B cell (primary cell): ENCODE results near the gene NEMP1. TPM values are rescaled to one million over a fixed set of nuclear protein-coding genes. Genes with fewer than 3 reads are reported as not detected.

ENCODE experiments used
- ATAC-seq: fragments of 200-7000 bp; cut with Tn5 transposase; one replicate; pipeline ENCODE4 v1.10.0; 2021; ENCODE audit warnings: low read depth, mild to moderate bottlenecking, moderate number of reproducible peaks, moderate library complexity
- CTCF ChIA-PET: fragments of 350-600 bp; sonication (Branson Sonifier 250); formaldehyde crosslinking; loops from one replicate; lab custom pipeline; 2021; ENCODE audit warnings: antibody characterized with exemption, inconsistent platforms; lab: Charles Lee
- POLR2A ChIA-PET: fragments of 350-600 bp; sonication (Branson Sonifier 250); formaldehyde crosslinking; loops from one replicate; lab custom pipeline; 2021; ENCODE audit warnings: antibody characterized with exemption; lab: Charles Lee
- DNase-seq: peaks from one replicate; pipeline ENCODE4 v3.0.0; 2013
- H2AFZ ChIP-seq: 2 replicates; pipeline ENCODE4 v1.6.1; 2012; ENCODE audit warnings: mild to moderate bottlenecking, low read depth, low read length; ENCODE audit not compliant: insufficient read depth, poor library complexity, severe bottlenecking
- H3K27ac ChIP-seq, 2 donors: 1 replicate in 1 of 2; 2 replicates in 1 of 2; pipeline ENCODE4 v1.5.1; 2012 to 2013; ENCODE audit warnings: low read length in 2 of 2, mild to moderate bottlenecking in 2 of 2, moderate library complexity in 1 of 2
- H3K27me3 ChIP-seq, 4 experiments: fragments of 200-600 bp in 1 of 4; sonication (generic) in 1 of 4; replicated peaks in 1 of 4; 1 replicate in 2 of 4; 2 replicates in 2 of 4; pipeline versions ENCODE4 v1.6.1 to v1.7.0; 2013 to 2016; ENCODE audit warnings: low read length in 3 of 4, mild to moderate bottlenecking in 2 of 4, mixed read lengths in 1 of 4, moderate library complexity in 1 of 4; ENCODE audit not compliant: insufficient read depth in 4 of 4, control insufficient read depth in 3 of 4; ENCODE audit errors: control extremely low read depth in 1 of 4
- H3K36me3 ChIP-seq, 2 experiments: replicated peaks in 1 of 2; 1 replicate in 1 of 2; 2 replicates in 1 of 2; pipeline versions ENCODE4 v1.6.1 to v1.7.1; 2013; ENCODE audit warnings: low read length in 1 of 2; ENCODE audit not compliant: insufficient read depth in 2 of 2, control insufficient read depth in 1 of 2; ENCODE audit errors: control extremely low read depth in 1 of 2, extremely low read depth in 1 of 2
- H3K4me1 ChIP-seq, 2 donors: fragments of 200-600 bp in 1 of 2; sonication (generic) in 1 of 2; 1 replicate in 1 of 2; 2 replicates in 1 of 2; pipeline versions ENCODE4 v1.5.1 to v1.6.1; 2013 to 2017; ENCODE audit warnings: low read length in 2 of 2; ENCODE audit not compliant: control insufficient read depth in 2 of 2, insufficient read depth in 2 of 2
- H3K4me2 ChIP-seq: replicated peaks from 2 replicates; pipeline ENCODE3; 2012; ENCODE audit warnings: mild to moderate bottlenecking, low read depth, low read length; ENCODE audit not compliant: poor library complexity, severe bottlenecking
- H3K4me3 ChIP-seq, 5 experiments: fragments of 200-600 bp in 1 of 5; sonication (generic) in 1 of 5; 1 replicate in 3 of 5; 2 replicates in 2 of 5; pipeline versions ENCODE4 v1.5.1 to v1.7.0; 2011 to 2016; ENCODE audit warnings: low read length in 4 of 5, mild to moderate bottlenecking in 4 of 5, low read depth in 2 of 5, control low read depth in 1 of 5, moderate library complexity in 1 of 5; ENCODE audit not compliant: insufficient read depth in 1 of 5; ENCODE audit errors: control extremely low read depth in 1 of 5, extremely low read depth in 1 of 5
- H3K79me2 ChIP-seq: fragments of 200-600 bp; sonication (generic); one replicate; pipeline ENCODE4 v1.6.0; 2016; ENCODE audit warnings: low read length; ENCODE audit not compliant: control insufficient read depth, insufficient read depth
- H3K9ac ChIP-seq: fragments of 200-600 bp; sonication (generic); 2 replicates; pipeline ENCODE4 v1.6.1; 2017; ENCODE audit warnings: mild to moderate bottlenecking, low read length, moderate library complexity
- H3K9me3 ChIP-seq, 3 donors: one replicate each; pipeline versions ENCODE4 v1.6.1 to v1.7.1; 2013; ENCODE audit warnings: low read length in 2 of 3; ENCODE audit not compliant: control insufficient read depth in 2 of 3, insufficient read depth in 1 of 3; ENCODE audit errors: control extremely low read depth in 1 of 3
- H4K20me1 ChIP-seq: 2 replicates; pipeline ENCODE4 v1.6.0; 2012; ENCODE audit warnings: mild to moderate bottlenecking, low read length; ENCODE audit not compliant: insufficient read depth, control insufficient read depth, poor library complexity, severe bottlenecking
- H3K27ac Mint-ChIP-seq: one replicate; pipeline ENCODE4 v1.8.0; 2021; ENCODE audit warnings: mixed read lengths
- H3K27me3 Mint-ChIP-seq: one replicate; pipeline ENCODE4 v1.8.0; 2021; ENCODE audit warnings: mixed read lengths
- H3K4me1 Mint-ChIP-seq: one replicate; pipeline ENCODE4 v1.8.0; 2021; ENCODE audit warnings: mixed read lengths
- H3K4me3 Mint-ChIP-seq: one replicate; pipeline ENCODE4 v1.8.0; 2021; ENCODE audit warnings: mixed read lengths
- H3K9me3 Mint-ChIP-seq: one replicate; pipeline ENCODE4 v1.8.0; 2022; ENCODE audit warnings: mixed read lengths; ENCODE audit not compliant: insufficient read depth
- CTCF ChIP-seq: fragments of 200-600 bp; IDR thresholded peaks from one replicate; pipeline ENCODE4 v1.8.0; 2022; ENCODE audit warnings: antibody characterized with exemption, mild to moderate bottlenecking
- EZH2 ChIP-seq: IDR thresholded peaks from 2 replicates; pipeline ENCODE4 v1.6.1; 2012; ENCODE audit warnings: borderline replicate concordance, low read depth, mild to moderate bottlenecking, moderate library complexity, low read length; ENCODE audit not compliant: insufficient read depth, poor library complexity, severe bottlenecking
- WGBS: methylation state at CpG from one replicate; pipeline ENCODE4 v1.1.5; 2013; ENCODE audit warnings: missing lambda C conversion rate; ENCODE audit not compliant: insufficient coverage; 5-methylcytosine and 5-hydroxymethylcytosine counted together
- intact Hi-C: fragments of 100-400 bp; cut with micrococcal nuclease; formaldehyde crosslinking; loops from one replicate; pipeline ENCODE4 v1.10.0; 2022
- polyA plus RNA-seq: library from polyadenylated mRNA; depleted of rRNA; stranded (reverse); fragments of >200 nt; gene quantifications from 2 replicates; pipeline ENCODE4 v1.2.3, GENCODE V29; 2012
- total RNA-seq, 2 donors: library from RNA; stranded (reverse); fragments of 120-200 nt in 1 of 2; gene quantifications; 1 replicate in 1 of 2; 2 replicates in 1 of 2; pipeline versions ENCODE4 v1.2.3 to v1.2.4, GENCODE V29; 2013 to 2022

The NEMP1 gene
- total and polyA plus RNA-seq, 2 donors (not counting 1 experiment from before 2014, with no cell fraction given), result 13.6 to 35.0 TPM

GRCh38 chr12:57046086-57046791, 32.4 kb downstream of the NEMP1 start:
- ChIA-PET CTCF (interaction anchor here (0.9 to 3.0 kb wide), 4 partner anchors 15 to 66 kb away, joined by 3 to 12 read pairs (median 5); no protein-coding TSS in a partner anchor), POLR2A (interaction anchor here (0.6 to 0.9 kb wide), 2 partner anchors 295 to 304 kb away, joined by 3 to 8 read pairs; no protein-coding TSS in a partner anchor)
- Mint-ChIP-seq H3K27me3 (no peaks in the 10 kb centered on the region), H3K4me1 (peaks cover 26% of the 10 kb centered on the region), H3K4me3 (peak overlapping the region; percentile 74), H3K9me3 (no peaks in the 10 kb centered on the region), H3K27ac (peak overlapping the region; percentile 82)
- no peak overlapping the region for H3K9ac ChIP-seq
- no peaks in the 10 kb centered on the region for H3K79me2 ChIP-seq
- 73% methylated on average over 4 of the region's 6 CpGs for WGBS
- DNase-seq, result no peak
- intact Hi-C loops, result loop anchor here (2.0 kb wide), 1 partner anchor 15 kb away; no protein-coding TSS in a partner anchor
- no peak overlapping the region for H3K27ac ChIP-seq
- no peak overlapping the region for H3K4me3 ChIP-seq
- no peaks in the 10 kb centered on the region for H4K20me1 ChIP-seq
- no peak for ATAC-seq
- H3K9me3 ChIP-seq, result no peaks in the 10 kb centered on the region
- no peaks in the 10 kb centered on the region for H3K27me3 ChIP-seq
- H2AFZ ChIP-seq, result no peak overlapping the region
- peak overlapping the region; percentile 55 for H3K4me2 ChIP-seq
- peaks cover 18 to 26% of the 10 kb centered on the region in 2 donors for H3K4me1 ChIP-seq
- TF ChIP-seq EZH2, result no peak
- H3K36me3 ChIP-seq, result no peaks in the 10 kb centered on the region

- Histone ChIP-seq H3K4me1 (peaks cover 18 to 28% of the 10 kb centered on the region in 2 donors), H3K9ac (no peak overlapping the region), H3K9me3 (no peaks in the 10 kb centered on the region), H4K20me1 (no peaks in the 10 kb centered on the region), H3K79me2 (no peaks in the 10 kb centered on the region), H3K27me3 (no peaks in the 10 kb centered on the region), H3K4me3 (no peak overlapping the region), H3K4me2 (no peak overlapping the region), H2AFZ (no peak overlapping the region), H3K36me3 (no peaks in the 10 kb centered on the region), H3K27ac (no peak overlapping the region)
- Mint-ChIP-seq H3K4me3 (no peak overlapping the region), H3K9me3 (no peaks in the 10 kb centered on the region), H3K4me1 (peaks cover 26% of the 10 kb centered on the region), H3K27me3 (no peaks in the 10 kb centered on the region), H3K27ac (no peak overlapping the region)
- 100% methylated on average over 2 of the region's 3 CpGs for WGBS
- intact Hi-C loops, result no loop called here
- DNase-seq (no peak), ATAC-seq (no peak)
- TF ChIP-seq CTCF (no peak), EZH2 (no peak)
- POLR2A ChIA-PET, result no interaction called here
- CTCF ChIA-PET, result no interaction called here
These were observed 33.7 kb downstream of the NEMP1 start for GRCh38 chr12:57044889-57045288.
